ENCODE measurements around the gene MKLN1.

DNA sequence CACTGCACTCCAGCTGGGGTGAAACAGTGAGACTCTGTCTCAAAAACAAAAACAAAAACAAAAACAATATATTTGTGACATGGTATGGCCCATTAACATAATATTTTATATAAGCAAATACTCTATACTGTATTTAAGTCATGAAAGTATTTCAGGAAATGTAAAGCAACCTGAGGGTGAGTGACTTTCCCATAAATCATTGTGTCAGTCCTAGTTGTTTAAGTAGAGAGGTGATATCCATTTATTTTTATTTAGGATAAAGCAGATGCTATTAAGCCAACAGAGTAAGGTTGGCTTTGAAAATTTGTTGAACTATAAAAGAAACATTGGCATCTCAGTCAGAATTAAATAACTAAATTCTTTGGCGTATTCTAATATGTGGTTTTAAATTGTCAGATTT is 60.5 kb downstream of the MKLN1 start:
- TF ChIP-seq ZFP3 (CRISPR knock-in tag; IDR thresholded peaks at IDR 0.05) = no peak
- no peak for TF ChIP-seq TCF4 (CRISPR knock-in tag; IDR thresholded peaks at IDR 0.05; ENCODE audit: borderline replicate concordance)
- TF ChIP-seq ARNTL (CRISPR knock-in tag; IDR thresholded peaks at IDR 0.05; ENCODE audit: borderline replicate concordance, low read depth) = no peak
- no peak for TF ChIP-seq ESRRG (CRISPR knock-in tag; IDR thresholded peaks at IDR 0.05)
- TF ChIP-seq ZNF565 (CRISPR knock-in tag; conservative IDR thresholded peaks at IDR 0.05; ENCODE audit: low read depth) = no peak
- TF ChIP-seq, protein P1, sequence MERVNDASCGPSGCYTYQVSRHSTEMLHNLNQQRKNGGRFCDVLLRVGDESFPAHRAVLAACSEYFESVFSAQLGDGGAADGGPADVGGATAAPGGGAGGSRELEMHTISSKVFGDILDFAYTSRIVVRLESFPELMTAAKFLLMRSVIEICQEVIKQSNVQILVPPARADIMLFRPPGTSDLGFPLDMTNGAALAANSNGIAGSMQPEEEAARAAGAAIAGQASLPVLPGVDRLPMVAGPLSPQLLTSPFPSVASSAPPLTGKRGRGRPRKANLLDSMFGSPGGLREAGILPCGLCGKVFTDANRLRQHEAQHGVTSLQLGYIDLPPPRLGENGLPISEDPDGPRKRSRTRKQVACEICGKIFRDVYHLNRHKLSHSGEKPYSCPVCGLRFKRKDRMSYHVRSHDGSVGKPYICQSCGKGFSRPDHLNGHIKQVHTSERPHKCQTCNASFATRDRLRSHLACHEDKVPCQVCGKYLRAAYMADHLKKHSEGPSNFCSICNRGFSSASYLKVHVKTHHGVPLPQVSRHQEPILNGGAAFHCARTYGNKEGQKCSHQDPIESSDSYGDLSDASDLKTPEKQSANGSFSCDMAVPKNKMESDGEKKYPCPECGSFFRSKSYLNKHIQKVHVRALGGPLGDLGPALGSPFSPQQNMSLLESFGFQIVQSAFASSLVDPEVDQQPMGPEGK (CRISPR knock-in tag; IDR thresholded peaks at IDR 0.05; ENCODE audit: borderline replicate concordance) = no peak
- no peak for TF ChIP-seq RARB (CRISPR knock-in tag; IDR thresholded peaks at IDR 0.05)
- TF ChIP-seq BACH2 (CRISPR knock-in tag; IDR thresholded peaks at IDR 0.05; ENCODE audit: borderline replicate concordance) = no peak
- TF ChIP-seq GLIS3 (CRISPR knock-in tag; IDR thresholded peaks at IDR 0.05) = no peak
- TF ChIP-seq PPARA (CRISPR knock-in tag; IDR thresholded peaks at IDR 0.05; ENCODE audit: borderline replicate concordance) = no peak
- no peak for TF ChIP-seq ZFP30 (CRISPR knock-in tag; IDR thresholded peaks at IDR 0.05)
- TF ChIP-seq, protein P2, sequence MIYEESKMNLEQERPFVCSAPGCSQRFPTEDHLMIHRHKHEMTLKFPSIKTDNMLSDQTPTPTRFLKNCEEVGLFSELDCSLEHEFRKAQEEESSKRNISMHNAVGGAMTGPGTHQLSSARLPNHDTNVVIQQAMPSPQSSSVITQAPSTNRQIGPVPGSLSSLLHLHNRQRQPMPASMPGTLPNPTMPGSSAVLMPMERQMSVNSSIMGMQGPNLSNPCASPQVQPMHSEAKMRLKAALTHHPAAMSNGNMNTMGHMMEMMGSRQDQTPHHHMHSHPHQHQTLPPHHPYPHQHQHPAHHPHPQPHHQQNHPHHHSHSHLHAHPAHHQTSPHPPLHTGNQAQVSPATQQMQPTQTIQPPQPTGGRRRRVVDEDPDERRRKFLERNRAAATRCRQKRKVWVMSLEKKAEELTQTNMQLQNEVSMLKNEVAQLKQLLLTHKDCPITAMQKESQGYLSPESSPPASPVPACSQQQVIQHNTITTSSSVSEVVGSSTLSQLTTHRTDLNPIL (CRISPR knock-in tag; IDR thresholded peaks at IDR 0.05; ENCODE audit: low read depth) = no peak
- TF ChIP-seq, protein P3, sequence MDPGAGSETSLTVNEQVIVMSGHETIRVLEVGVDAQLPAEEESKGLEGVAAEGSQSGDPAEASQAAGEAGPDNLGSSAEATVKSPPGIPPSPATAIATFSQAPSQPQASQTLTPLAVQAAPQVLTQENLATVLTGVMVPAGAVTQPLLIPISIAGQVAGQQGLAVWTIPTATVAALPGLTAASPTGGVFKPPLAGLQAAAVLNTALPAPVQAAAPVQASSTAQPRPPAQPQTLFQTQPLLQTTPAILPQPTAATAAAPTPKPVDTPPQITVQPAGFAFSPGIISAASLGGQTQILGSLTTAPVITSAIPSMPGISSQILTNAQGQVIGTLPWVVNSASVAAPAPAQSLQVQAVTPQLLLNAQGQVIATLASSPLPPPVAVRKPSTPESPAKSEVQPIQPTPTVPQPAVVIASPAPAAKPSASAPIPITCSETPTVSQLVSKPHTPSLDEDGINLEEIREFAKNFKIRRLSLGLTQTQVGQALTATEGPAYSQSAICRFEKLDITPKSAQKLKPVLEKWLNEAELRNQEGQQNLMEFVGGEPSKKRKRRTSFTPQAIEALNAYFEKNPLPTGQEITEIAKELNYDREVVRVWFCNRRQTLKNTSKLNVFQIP (CRISPR knock-in tag; IDR thresholded peaks at IDR 0.05; ENCODE audit: borderline replicate concordance, low read depth) = no peak
- no peak for TF ChIP-seq ZNF8 (CRISPR knock-in tag; IDR thresholded peaks at IDR 0.05)

All from SK-N-SH treated with all-trans-retinoic acid at 6 μM for 48 hours (cell line).